ENCODE results near the gene SLCO3A1. TPM values are rescaled to one million over a fixed set of nuclear protein-coding genes. Genes with fewer than 3 reads are reported as not detected.

The SLCO3A1 gene
- total and polyA plus RNA-seq, 2 of the 8 experiments (the other 6 are each of a cell fraction or from before 2014, with no cell fraction given): 15.1 to 20.4 TPM

GRCh38 chr15:92049290-92049989 is 195.9 kb downstream of the SLCO3A1 start:
- Histone ChIP-seq H2BK15ac (ENCODE audit: low read length) (no peak overlapping the region), H3K27me3 (replicated peaks in 1 of 4; ENCODE audit: control insufficient read depth in 3 of 4, extremely low read depth in 1 of 4, insufficient read depth in 3 of 4, low read length in 3 of 4) (no peaks in the 10 kb centered on the region), H3K79me1 (ENCODE audit: low read depth, low read length) (no peaks in the 10 kb centered on the region; the same call in 1 of the 2 replicates), H2BK20ac (ENCODE audit: low read length) (no peak overlapping the region), H3K36me3 (ENCODE audit: control insufficient read depth in 2 of 4, insufficient read depth in 4 of 4, low read length in 3 of 4) (no peaks in the 10 kb centered on the region), H3K4me3 (ENCODE audit: extremely low read depth in 1 of 4, insufficient read depth in 2 of 4, low read depth in 3 of 4, low read length in 4 of 4) (no peak overlapping the region), H3K4ac (replicated peaks; ENCODE audit: insufficient read length, low read depth, low read length) (no peak overlapping the region), H2BK120ac (replicated peaks; ENCODE audit: low read depth, low read length) (no peak overlapping the region), H2BK12ac (ENCODE audit: low read depth, low read length) (no peak overlapping the region), H2BK5ac (ENCODE audit: low read depth, low read length) (no peak overlapping the region), H3K56ac (replicated peaks; ENCODE audit: insufficient read length, low read depth, low read length) (no peak overlapping the region), H3K23me2 (ENCODE audit: low read depth, low read length) (no peaks in the 10 kb centered on the region), H3K9ac (replicated peaks in 1 of 4; ENCODE audit: extremely low read depth in 1 of 4, low read depth in 3 of 4, low read length in 3 of 4) (no peak overlapping the region), H4K5ac (ENCODE audit: insufficient read length, low read depth, low read length) (no peak overlapping the region), H3K9me3 (ENCODE audit: insufficient read depth in 2 of 2, low read depth in 1 of 2, low read length in 1 of 2) (no peaks in the 10 kb centered on the region), H3K79me2 (ENCODE audit: control insufficient read depth in 1 of 2, insufficient read depth in 2 of 2, low read length in 2 of 2) (no peaks in the 10 kb centered on the region), H3K14ac (ENCODE audit: insufficient read length) (no peak overlapping the region), H4K20me1 (replicated peaks in 1 of 2; ENCODE audit: control insufficient read depth in 1 of 2, insufficient read depth in 2 of 2, low read length in 2 of 2) (no peaks in the 10 kb centered on the region), H2AFZ (ENCODE audit: low read length) (no peak overlapping the region), H3K27ac (ENCODE audit: low read depth, low read length) (no peak overlapping the region), H4K8ac (ENCODE audit: extremely low read depth, insufficient read depth, low read length) (no peak overlapping the region), H4K91ac (replicated peaks; ENCODE audit: insufficient read length, low read length) (no peak overlapping the region), H2AK5ac (ENCODE audit: low read depth, low read length) (no peak overlapping the region), H3K4me1 (replicated peaks in 1 of 4; ENCODE audit: control insufficient read depth in 3 of 4, insufficient read depth in 4 of 4, low read length in 3 of 4) (no peaks in the 10 kb centered on the region), H3K23ac (ENCODE audit: insufficient read length) (no peak overlapping the region), H3K4me2 (ENCODE audit: insufficient read depth in 1 of 2, low read depth in 2 of 2, low read length in 2 of 2) (no peak overlapping the region), H3K18ac (ENCODE audit: extremely low read depth, low read length) (no peak overlapping the region)
- 94% methylated on average over 10 of the region's 10 CpGs; no CpG with 5 or more reads in 1 of the 2 experiments for WGBS, 2 experiments (ENCODE audit: extremely low coverage in 1 of 2, insufficient coverage in 1 of 2, insufficient read length in 1 of 2, insufficient replicate concordance in 2 of 2, low coverage in 1 of 2, low lambda C conversion rate in 2 of 2, missing lambda C conversion rate in 1 of 2)
- DNase-seq (ENCODE audit: low read depth in 1 of 2, low spot score in 2 of 2) (no peak), FAIRE-seq (no peak)
- no peak for TF ChIP-seq KDM4A (IDR thresholded peaks at IDR 0.05; ENCODE audit: low read depth, low read length, severe bottlenecking)
- TF ChIP-seq GTF2F1 (IDR thresholded peaks at IDR 0.05; ENCODE audit: borderline replicate concordance, low read depth, low read length): no peak
- no peak for TF ChIP-seq ATF2 (IDR thresholded peaks at IDR 0.05; ENCODE audit: low read length)
- CTCF ChIA-PET (ENCODE audit: partially characterized antibody): interaction anchor here (0.8 to 1.9 kb wide), 5 partner anchors 13 to 140 kb away, joined by 3 to 7 read pairs (median 3); no protein-coding TSS in a partner anchor
- POLR2A ChIA-PET (ENCODE audit: partially characterized antibody): interaction anchor here (1.5 kb wide), 1 partner anchor 30 kb away, joined by 3 read pairs; no protein-coding TSS in a partner anchor
